Neural cell (in vitro differentiated cells): Measurements from ENCODE around the gene KIRREL3.

Experiments
- POLR2AphosphoS5 ChIP-seq: IDR thresholded peaks from 2 replicates; pipeline ENCODE4 v1.6.1; 2012
- TF ChIP-seq, protein P1 (sequence below): fragments of 450-650 bp; IDR thresholded peaks from 2 replicates; pipeline ENCODE4 v1.5.1; 2014; ENCODE audit warnings: antibody characterized with exemption, mild to moderate bottlenecking, moderate library complexity; ENCODE audit not compliant: poor library complexity, severe bottlenecking

DNA sequence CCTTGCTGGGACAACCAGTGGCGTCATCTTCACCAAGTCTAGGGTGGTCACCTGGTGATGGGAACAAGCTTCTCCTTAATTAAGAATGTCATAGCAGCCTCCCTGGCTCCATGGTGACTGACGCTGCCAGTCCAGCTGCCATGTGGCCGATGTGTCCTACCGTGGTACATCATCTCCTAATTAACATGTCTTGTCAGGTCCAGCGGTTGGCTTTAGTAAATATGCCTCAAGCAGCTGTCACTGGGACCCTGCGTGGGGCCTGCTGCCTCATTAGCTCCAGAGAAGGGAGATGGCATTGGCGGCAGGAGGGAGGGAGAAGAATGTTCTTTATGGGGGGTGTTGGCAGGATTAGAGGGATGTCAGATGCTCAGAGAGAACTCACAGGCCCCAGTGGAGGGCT lies 373.1 kb downstream of the KIRREL3 start:
- TF ChIP-seq, protein P1, sequence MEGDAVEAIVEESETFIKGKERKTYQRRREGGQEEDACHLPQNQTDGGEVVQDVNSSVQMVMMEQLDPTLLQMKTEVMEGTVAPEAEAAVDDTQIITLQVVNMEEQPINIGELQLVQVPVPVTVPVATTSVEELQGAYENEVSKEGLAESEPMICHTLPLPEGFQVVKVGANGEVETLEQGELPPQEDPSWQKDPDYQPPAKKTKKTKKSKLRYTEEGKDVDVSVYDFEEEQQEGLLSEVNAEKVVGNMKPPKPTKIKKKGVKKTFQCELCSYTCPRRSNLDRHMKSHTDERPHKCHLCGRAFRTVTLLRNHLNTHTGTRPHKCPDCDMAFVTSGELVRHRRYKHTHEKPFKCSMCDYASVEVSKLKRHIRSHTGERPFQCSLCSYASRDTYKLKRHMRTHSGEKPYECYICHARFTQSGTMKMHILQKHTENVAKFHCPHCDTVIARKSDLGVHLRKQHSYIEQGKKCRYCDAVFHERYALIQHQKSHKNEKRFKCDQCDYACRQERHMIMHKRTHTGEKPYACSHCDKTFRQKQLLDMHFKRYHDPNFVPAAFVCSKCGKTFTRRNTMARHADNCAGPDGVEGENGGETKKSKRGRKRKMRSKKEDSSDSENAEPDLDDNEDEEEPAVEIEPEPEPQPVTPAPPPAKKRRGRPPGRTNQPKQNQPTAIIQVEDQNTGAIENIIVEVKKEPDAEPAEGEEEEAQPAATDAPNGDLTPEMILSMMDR = no peak
- TF ChIP-seq POLR2AphosphoS5 = no peak
